HG02610 (cell line): ENCODE results near the gene SLC11A2.
"Not testable (repeated sequence)": the region's sequence is repeated elsewhere in the genome, so short reads cannot be mapped to it uniquely, and the experiment has no call there.

Experiments
- ATAC-seq: cut with Tn5 transposase; IDR thresholded peaks from one replicate; pipeline ENCODE4 v1.9.1; 2021; ENCODE audit warnings: mild to moderate bottlenecking, moderate library complexity; ENCODE audit not compliant: unreplicated experiment

SLC11A2 gene

GRCh38 chr12:51027342-51027835 is 1.2 kb upstream of the SLC11A2 start:
- no peak for ATAC-seq

- no peak for ATAC-seq
These were observed 797 bp downstream of the SLC11A2 start for GRCh38 chr12:51025338-51025835.

- no peak for ATAC-seq
These were observed 2.4 kb downstream of the SLC11A2 start for GRCh38 chr12:51023625-51024382.

GRCh38 chr12:51021694-51022093 is 4.5 kb downstream of the SLC11A2 start:
- no peak for ATAC-seq

- ATAC-seq = no peak
These were observed 5.6 kb downstream of the SLC11A2 start for GRCh38 chr12:51020448-51021182.

- ATAC-seq = no peak
These were observed 6.3 kb downstream of the SLC11A2 start for GRCh38 chr12:51019927-51020326.

- ATAC-seq = no peak
These were observed 7.2 kb downstream of the SLC11A2 start for GRCh38 chr12:51018956-51019355.

- ATAC-seq = no peak
These were observed 8.7 kb downstream of the SLC11A2 start for GRCh38 chr12:51017452-51017851.

GRCh38 chr12:51014467-51014866 is 11.7 kb downstream of the SLC11A2 start:
- not testable (repeated sequence) for ATAC-seq

GRCh38 chr12:51013441-51013840 is 12.7 kb downstream of the SLC11A2 start:
- no peak for ATAC-seq

- ATAC-seq = no peak
These were observed 13.5 kb downstream of the SLC11A2 start for GRCh38 chr12:51012570-51013236.

- no peak for ATAC-seq
These were observed 14.2 kb downstream of the SLC11A2 start for GRCh38 chr12:51011955-51012354.

GRCh38 chr12:51009056-51009440 is 17.1 kb downstream of the SLC11A2 start:
- ATAC-seq = no peak

GRCh38 chr12:51008329-51009055 is 17.7 kb downstream of the SLC11A2 start:
- ATAC-seq = no peak

GRCh38 chr12:51005671-51006070 is 20.5 kb downstream of the SLC11A2 start:
- no peak for ATAC-seq

GRCh38 chr12:51005030-51005429 is 21.2 kb downstream of the SLC11A2 start:
- ATAC-seq = no peak

- ATAC-seq = no peak
These were observed 21.7 kb downstream of the SLC11A2 start for GRCh38 chr12:51004504-51004903.

- ATAC-seq = no peak
These were observed 24.4 kb downstream of the SLC11A2 start for GRCh38 chr12:51001799-51002198.

GRCh38 chr12:51000245-51000644 is 25.9 kb downstream of the SLC11A2 start:
- no peak for ATAC-seq

- no peak for ATAC-seq
These were observed 27.1 kb downstream of the SLC11A2 start for GRCh38 chr12:50999093-50999492.

GRCh38 chr12:50992819-50993218 is 33.4 kb downstream of the SLC11A2 start:
- ATAC-seq = no peak
